NOMO-1 (cell line): Measurements from ENCODE around the gene BRD4.

Source experiments
- DNase-seq, 2 experiments: peaks; one replicate each; lab custom pipeline; 2025; ENCODE audit not compliant: unreplicated experiment in 2 of 2; lab: John Stamatoyannopoulos, UW

The BRD4 gene

GRCh38 chr19:15274477-15274876 lies 57.9 kb downstream of the BRD4 start:
- DNase-seq = no peak

GRCh38 chr19:15269806-15270205 lies 62.5 kb downstream of the BRD4 start:
- no peak for DNase-seq

GRCh38 chr19:15268928-15269253 lies 63.4 kb downstream of the BRD4 start:
- DNase-seq = no peak

- DNase-seq = no peak
Measured at GRCh38 chr19:15268192-15268927, 64.0 kb downstream of the BRD4 start.

GRCh38 chr19:15266683-15267082 lies 65.7 kb downstream of the BRD4 start:
- no peak for DNase-seq

GRCh38 chr19:15265850-15266248 lies 66.5 kb downstream of the BRD4 start:
- no peak for DNase-seq

- DNase-seq = no peak
Measured at GRCh38 chr19:15265214-15265849, 67.0 kb downstream of the BRD4 start.

GRCh38 chr19:15264933-15265206 lies 67.5 kb downstream of the BRD4 start:
- DNase-seq = no peak

- DNase-seq = peak; percentile 17 to 35
Measured at GRCh38 chr19:15264061-15264932, 68.0 kb downstream of the BRD4 start.

GRCh38 chr19:15263361-15263985 lies 68.9 kb downstream of the BRD4 start:
- DNase-seq = no peak

- no peak for DNase-seq
Measured at GRCh38 chr19:15262011-15262410, 70.3 kb downstream of the BRD4 start.

GRCh38 chr19:15260939-15261338 lies 71.4 kb downstream of the BRD4 start:
- DNase-seq = no peak

GRCh38 chr19:15259907-15260306 lies 72.4 kb downstream of the BRD4 start:
- DNase-seq = no peak

GRCh38 chr19:15257782-15258181 lies 74.6 kb downstream of the BRD4 start:
- no peak for DNase-seq

GRCh38 chr19:15256708-15257331 lies 75.5 kb downstream of the BRD4 start:
- DNase-seq = no peak

GRCh38 chr19:15255359-15255990 lies 76.9 kb downstream of the BRD4 start:
- no peak for DNase-seq

- no peak for DNase-seq
Measured at GRCh38 chr19:15254547-15254946, 77.8 kb downstream of the BRD4 start.

GRCh38 chr19:15253513-15253912 lies 78.8 kb downstream of the BRD4 start:
- DNase-seq = no peak

GRCh38 chr19:15253061-15253460 lies 79.3 kb downstream of the BRD4 start:
- no peak for DNase-seq

- no peak for DNase-seq
Measured at GRCh38 chr19:15252398-15253018, 79.8 kb downstream of the BRD4 start.
